SK-N-SH (cell line): Measurements from ENCODE around the gene RARA. TPM values are rescaled to one million over a fixed set of nuclear protein-coding genes. Genes with fewer than 3 reads are reported as not detected.

Source experiments
- CTCF ChIA-PET: fragments of 300-600, 350-600 bp; formaldehyde crosslinking; extraction: SDS; loops from one replicate; lab custom pipeline; 2021; lab: Yijun Ruan, JAX
- POLR2A ChIA-PET: fragments of 350-600 bp; sonication (Branson Sonifier 250); formaldehyde crosslinking; extraction: SDS; loops from one replicate; lab custom pipeline; 2020; ENCODE audit warnings: antibody characterized with exemption, inconsistent platforms; lab: Yijun Ruan, JAX
- DNase-seq: peaks from one replicate; pipeline ENCODE4 v3.0.0; 2012
- H2AFZ ChIP-seq: fragments of 200-600 bp; sonication (generic); 2 replicates; pipeline ENCODE4 v1.8.1; 2016; ENCODE audit warnings: antibody characterized with exemption, mild to moderate bottlenecking, low read depth
- H3F3A ChIP-seq: fragments of 200-600 bp; sonication (generic); replicated peaks from 2 replicates; pipeline ENCODE3; 2016; ENCODE audit warnings: antibody characterized with exemption, mild to moderate bottlenecking; ENCODE audit not compliant: insufficient read depth
- H3K27ac ChIP-seq, 2 experiments: fragments of 200-500 bp in 1 of 2; fragments of 200-600 bp in 1 of 2; sonication (Bioruptor generic) in 1 of 2; sonication (generic), shearing (Covaris generic) in 1 of 2; 2 replicates each; pipeline versions ENCODE4 v1.5.1 to v1.6.1; 2014 to 2016; ENCODE audit warnings: low read depth in 2 of 2, inconsistent platforms in 1 of 2, low read length in 1 of 2, mild to moderate bottlenecking in 1 of 2, mixed read lengths in 1 of 2
- H3K27me3 ChIP-seq: fragments of 200-600 bp; sonication (generic), shearing (Covaris generic); 2 replicates; pipeline ENCODE4 v1.6.1; 2016; ENCODE audit warnings: mixed run types; ENCODE audit not compliant: insufficient read depth
- H3K36me3 ChIP-seq, 2 experiments: fragments of 200-500 bp in 1 of 2; fragments of 200-600 bp in 1 of 2; sonication (Bioruptor generic) in 1 of 2; sonication (generic) in 1 of 2; replicated peaks in 1 of 2; 2 replicates each; pipeline versions ENCODE3 to v1.5.1; 2014 to 2016; ENCODE audit warnings: low read length in 1 of 2, mild to moderate bottlenecking in 1 of 2; ENCODE audit not compliant: insufficient read depth in 2 of 2, control insufficient read depth in 1 of 2
- H3K4me1 ChIP-seq, 2 experiments: fragments of 200-500 bp in 1 of 2; fragments of 200-600 bp in 1 of 2; sonication (Bioruptor generic) in 1 of 2; sonication (generic), shearing (Covaris generic) in 1 of 2; 2 replicates each; pipeline versions ENCODE4 v1.5.1 to v1.6.1; 2014 to 2016; ENCODE audit warnings: low read depth in 1 of 2, low read length in 1 of 2, mixed run types in 1 of 2; ENCODE audit not compliant: insufficient read depth in 2 of 2, control insufficient read depth in 1 of 2
- H3K4me2 ChIP-seq: fragments of 200-600 bp; sonication (generic), shearing (Covaris generic); 2 replicates; pipeline ENCODE4 v1.6.1; 2017; ENCODE audit warnings: mixed run types
- H3K4me3 ChIP-seq, 2 experiments: fragments of 200-500 bp in 1 of 2; fragments of 200-600 bp in 1 of 2; sonication (Bioruptor generic) in 1 of 2; sonication (generic), shearing (Covaris generic) in 1 of 2; 2 replicates each; pipeline versions ENCODE4 v1.5.1 to v1.8.1; 2014 to 2016; ENCODE audit warnings: low read depth in 2 of 2, inconsistent platforms in 1 of 2, low read length in 1 of 2, mild to moderate bottlenecking in 1 of 2, mixed read lengths in 1 of 2, moderate library complexity in 1 of 2
- H3K79me2 ChIP-seq: fragments of 200-600 bp; sonication (generic); 2 replicates; pipeline ENCODE4 v1.8.1; 2017; ENCODE audit warnings: mild to moderate bottlenecking; ENCODE audit not compliant: insufficient read depth
- H3K9ac ChIP-seq: fragments of 200-600 bp; sonication (generic); 2 replicates; pipeline ENCODE4 v1.6.1; 2017; ENCODE audit warnings: mixed run types
- H3K9me2 ChIP-seq: fragments of 200-600 bp; sonication (generic); 2 replicates; pipeline ENCODE4 v1.6.1; 2017; ENCODE audit warnings: mixed run types
- H3K9me3 ChIP-seq: fragments of 200-600 bp; sonication (generic); 2 replicates; pipeline ENCODE4 v1.6.1; 2017; ENCODE audit warnings: mixed run types, mild to moderate bottlenecking, moderate library complexity
- H4K20me1 ChIP-seq: fragments of 200-600 bp; sonication (generic); 2 replicates; pipeline ENCODE4 v1.6.1; 2017; ENCODE audit warnings: mild to moderate bottlenecking, mixed run types; ENCODE audit not compliant: insufficient read depth
- FOXM1 ChIP-seq: IDR thresholded peaks from 2 replicates; pipeline ENCODE4 v1.4.0; 2012; ENCODE audit warnings: low read depth, mild to moderate bottlenecking
- JUND ChIP-seq: IDR thresholded peaks from 2 replicates; pipeline ENCODE4 v1.4.0; 2012
- MAX ChIP-seq: IDR thresholded peaks from 2 replicates; pipeline ENCODE4 v1.4.0; 2012; ENCODE audit warnings: low read depth
- MEF2A ChIP-seq: IDR thresholded peaks from 2 replicates; pipeline ENCODE4 v1.4.0; 2012; ENCODE audit warnings: low read depth, borderline replicate concordance
- NFIC ChIP-seq: IDR thresholded peaks from 2 replicates; pipeline ENCODE4 v1.4.0; 2012; ENCODE audit warnings: borderline replicate concordance
- NRF1 ChIP-seq: IDR thresholded peaks from 2 replicates; pipeline ENCODE4 v1.6.1; 2012; ENCODE audit warnings: low read depth, mild to moderate bottlenecking, low read length
- POLR2AphosphoS5 ChIP-seq: IDR thresholded peaks from 2 replicates; pipeline ENCODE4 v1.6.1; 2012; ENCODE audit warnings: low read depth, low read length
- SMC3 ChIP-seq: IDR thresholded peaks from 2 replicates; pipeline ENCODE4 v1.6.1; 2012; ENCODE audit warnings: low read depth, low read length, improper control_type of control experiment
- TCF12 ChIP-seq: IDR thresholded peaks from 2 replicates; pipeline ENCODE4 v1.4.0; 2012
- USF1 ChIP-seq: IDR thresholded peaks from 2 replicates; pipeline ENCODE4 v1.4.0; 2012; ENCODE audit warnings: low read depth, borderline replicate concordance
- ZBTB33 ChIP-seq: IDR thresholded peaks from 2 replicates; pipeline ENCODE4 v1.4.0; 2012; ENCODE audit warnings: low read depth, borderline replicate concordance
- WGBS: methylation state at CpG from one replicate; pipeline ENCODE4 v1.1.6; 2017; ENCODE audit warnings: low lambda C conversion rate; 5-methylcytosine and 5-hydroxymethylcytosine counted together
- polyA plus RNA-seq, 3 experiments: library from polyadenylated mRNA; depleted of rRNA; stranded (reverse); fragments of >200 nt; gene quantifications; 2 replicates each; pipeline ENCODE4 v1.2.3, GENCODE V29; 2012
- TF ChIP-seq, protein P1 (sequence below): IDR thresholded peaks from 2 replicates; pipeline ENCODE4; 2012

The RARA gene
- polyA plus RNA-seq, 1 of the 3 experiments (the other 2 are of a cell fraction): 13.3 TPM

GRCh38 chr17:40315678-40316570 lies 6.9 kb downstream of the RARA start:
- CTCF ChIA-PET: interaction anchor here (0.7 to 57.6 kb wide), 4 partner anchors 11 to 244 kb away, joined by 4 to 1706 read pairs (median 858); partner anchors contain the start of genes CDC6, GJD3 and RARA
- peak overlapping the region; percentile 95 for H3K4me2 ChIP-seq

More at GRCh38 chr17:40315678-40316570, 6.9 kb downstream of the RARA start:
- POLR2A ChIA-PET: interaction anchor here (1.0 to 2.9 kb wide), 3 partner anchors 9 to 36 kb away, joined by 3 to 7 read pairs (median 6); no protein-coding TSS in a partner anchor
- Histone ChIP-seq H2AFZ (no peak overlapping the region), H3K4me3 (peak overlapping the region; percentile 19 to 89; a peak in 2 of 4 replicates), H3K4me1 (peaks cover 61 to 91% of the 10 kb centered on the region in 2 experiments), H3K27me3 (no peaks in the 10 kb centered on the region), H3K9me2 (no peaks in the 10 kb centered on the region), H3F3A (peaks cover 44% of the 10 kb centered on the region), H3K79me2 (peaks cover 48% of the 10 kb centered on the region), H3K9ac (peak overlapping the region; percentile 12; the same call in 1 of the 2 replicates), H3K36me3 (no peaks in the 10 kb centered on the region), H4K20me1 (peaks cover 10% of the 10 kb centered on the region), H3K9me3 (no peaks in the 10 kb centered on the region), H3K27ac (peak overlapping the region; percentile 94 to 95)
- peak; percentile 8 for DNase-seq
- TF ChIP-seq, protein P1, sequence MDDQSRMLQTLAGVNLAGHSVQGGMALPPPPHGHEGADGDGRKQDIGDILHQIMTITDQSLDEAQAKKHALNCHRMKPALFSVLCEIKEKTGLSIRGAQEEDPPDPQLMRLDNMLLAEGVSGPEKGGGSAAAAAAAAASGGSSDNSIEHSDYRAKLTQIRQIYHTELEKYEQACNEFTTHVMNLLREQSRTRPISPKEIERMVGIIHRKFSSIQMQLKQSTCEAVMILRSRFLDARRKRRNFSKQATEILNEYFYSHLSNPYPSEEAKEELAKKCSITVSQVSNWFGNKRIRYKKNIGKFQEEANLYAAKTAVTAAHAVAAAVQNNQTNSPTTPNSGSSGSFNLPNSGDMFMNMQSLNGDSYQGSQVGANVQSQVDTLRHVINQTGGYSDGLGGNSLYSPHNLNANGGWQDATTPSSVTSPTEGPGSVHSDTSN: no peak
- TF ChIP-seq POLR2AphosphoS5 (no peak), SMC3 (no peak), USF1 (no peak), JUND (no peak), ZBTB33 (no peak), MEF2A (no peak), FOXM1 (no peak), NFIC (no peak), TCF12 (no peak), NRF1 (no peak), MAX (no peak)
- 57% methylated on average over 9 of the region's 9 CpGs for WGBS
